ENCODE results near the gene GNPTG.

GNPTG gene

GRCh38 chr16:1333149-1333812 is 18.4 kb upstream of the GNPTG start, which contains the start of gene BAIAP3:
Gene BAIAP3 (plus strand): TSS chr16:1333645. CDS start chr16:1338550, 4,905 bp downstream.
- DNase-seq (ENCODE audit: low read depth in 1 of 2, low spot score in 1 of 2) = peak in 1 of 2 donors; percentile 35

GRCh38 chr16:1333854-1334700 is 17.7 kb upstream of the GNPTG start:
- DNase-seq (ENCODE audit: low read depth in 1 of 2, low spot score in 1 of 2) = no peak

- DNase-seq (ENCODE audit: low read depth in 1 of 2, low spot score in 1 of 2) = no peak
These were observed 17.0 kb upstream of the GNPTG start for GRCh38 chr16:1334739-1335138.

GRCh38 chr16:1335211-1335971 is 16.3 kb upstream of the GNPTG start:
- no peak for DNase-seq (ENCODE audit: low read depth in 1 of 2, low spot score in 1 of 2)

- DNase-seq (ENCODE audit: low read depth in 1 of 2, low spot score in 1 of 2) = no peak
These were observed 15.7 kb upstream of the GNPTG start for GRCh38 chr16:1335996-1336395.

GRCh38 chr16:1336619-1337018 is 15.1 kb upstream of the GNPTG start:
- no peak for DNase-seq (ENCODE audit: low read depth in 1 of 2, low spot score in 1 of 2)

GRCh38 chr16:1337486-1337885 is 14.2 kb upstream of the GNPTG start:
- DNase-seq (ENCODE audit: low read depth in 1 of 2, low spot score in 1 of 2) = no peak

GRCh38 chr16:1338119-1338730 is 13.5 kb upstream of the GNPTG start:
- no peak for DNase-seq (ENCODE audit: low read depth in 1 of 2, low spot score in 1 of 2)

GRCh38 chr16:1338855-1339675 is 12.7 kb upstream of the GNPTG start:
- DNase-seq (ENCODE audit: low read depth in 1 of 2, low spot score in 1 of 2) = no peak

GRCh38 chr16:1340730-1341494 is 10.8 kb upstream of the GNPTG start:
- no peak for DNase-seq (ENCODE audit: low read depth in 1 of 2, low spot score in 1 of 2)

GRCh38 chr16:1341495-1342420 is 10.0 kb upstream of the GNPTG start:
- DNase-seq (ENCODE audit: low read depth in 1 of 2, low spot score in 1 of 2) = no peak

- DNase-seq (ENCODE audit: low read depth in 1 of 2, low spot score in 1 of 2) = peak; percentile 85 to 90
These were observed 9.0 kb upstream of the GNPTG start for GRCh38 chr16:1342526-1343427.

- no peak for DNase-seq (ENCODE audit: low read depth in 1 of 2, low spot score in 1 of 2)
These were observed 8.1 kb upstream of the GNPTG start for GRCh38 chr16:1343428-1344242.

- no peak for DNase-seq (ENCODE audit: low read depth in 1 of 2, low spot score in 1 of 2)
These were observed 7.2 kb upstream of the GNPTG start for GRCh38 chr16:1344499-1344898.

- DNase-seq (ENCODE audit: low read depth in 1 of 2, low spot score in 1 of 2) = no peak
These were observed 6.6 kb upstream of the GNPTG start for GRCh38 chr16:1345087-1345486.

GRCh38 chr16:1345651-1346421 is 5.9 kb upstream of the GNPTG start:
- no peak for DNase-seq (ENCODE audit: low read depth in 1 of 2, low spot score in 1 of 2)
